Skeletal muscle tissue (tissue), 4 donors: Measurements from ENCODE around the gene TIPRL. TPM values are rescaled to one million over a fixed set of nuclear protein-coding genes. Genes with fewer than 3 reads are reported as not detected.

ENCODE experiments used
- H3K27ac ChIP-seq: one replicate; pipeline ENCODE4 v1.7.0; 2013; ENCODE audit warnings: mild to moderate bottlenecking, low read depth, low read length, inconsistent platforms
- H3K27me3 ChIP-seq, 3 donors: one replicate each; pipeline ENCODE4 v1.7.0; 2013; ENCODE audit warnings: low read length in 3 of 3; ENCODE audit not compliant: control insufficient read depth in 3 of 3, insufficient read depth in 3 of 3
- H3K36me3 ChIP-seq, 3 donors: one replicate each; pipeline ENCODE4 v1.7.0; 2013; ENCODE audit warnings: low read length in 3 of 3; ENCODE audit not compliant: control insufficient read depth in 3 of 3, insufficient read depth in 3 of 3
- H3K4me1 ChIP-seq, 3 donors: one replicate each; pipeline ENCODE4 v1.7.0; 2013; ENCODE audit warnings: low read length in 3 of 3, mild to moderate bottlenecking in 3 of 3; ENCODE audit not compliant: control insufficient read depth in 3 of 3, insufficient read depth in 3 of 3
- H3K4me3 ChIP-seq, 3 donors: one replicate each; pipeline ENCODE4 v1.7.0; 2013; ENCODE audit warnings: low read length in 3 of 3
- H3K9ac ChIP-seq, 3 donors: one replicate each; pipeline ENCODE4 v1.7.0; 2013; ENCODE audit warnings: low read length in 3 of 3, mild to moderate bottlenecking in 3 of 3, moderate library complexity in 2 of 3, low read depth in 1 of 3
- H3K9me3 ChIP-seq, 3 donors: one replicate each; pipeline ENCODE4 v1.7.0; 2013; ENCODE audit warnings: low read length in 3 of 3; ENCODE audit not compliant: control insufficient read depth in 3 of 3
- total RNA-seq: library from RNA; depleted of rRNA; stranded (reverse); fragments of >200 nt; gene quantifications from one replicate; pipeline ENCODE4 v1.2.3, GENCODE V29; 2014
- donor health status: Osteomylitis.

Gene TIPRL
- total RNA-seq, 1 donor from 2014 or later = 21.4 TPM

- H3K36me3 ChIP-seq = no peaks in the 10 kb centered on the region
- H3K27me3 ChIP-seq = no peaks in the 10 kb centered on the region
- H3K4me3 ChIP-seq = no peak overlapping the region
- no peak overlapping the region for H3K9ac ChIP-seq
- peaks cover 3 to 13% (median 12%) of the 10 kb centered on the region in 3 donors for H3K4me1 ChIP-seq
- H3K9me3 ChIP-seq = peaks cover 0 to 4% (median 0%) of the 10 kb centered on the region in 3 donors
- no peak overlapping the region for H3K27ac ChIP-seq
Observed at GRCh38 chr1:168223681-168224540, 45.1 kb downstream of the TIPRL start.

- no peak overlapping the region for H3K9ac ChIP-seq
- peaks cover 0 to 4% (median 0%) of the 10 kb centered on the region in 3 donors for H3K9me3 ChIP-seq
- peaks cover 3 to 19% (median 13%) of the 10 kb centered on the region in 3 donors for H3K4me1 ChIP-seq
- no peaks in the 10 kb centered on the region for H3K27me3 ChIP-seq
- peak overlapping the region in 1 of 3 donors; percentile 82 for H3K4me3 ChIP-seq
- peaks cover 0 to 5% (median 2%) of the 10 kb centered on the region in 3 donors for H3K36me3 ChIP-seq
- H3K27ac ChIP-seq = no peak overlapping the region
Observed at GRCh38 chr1:168224991-168225390, 46.2 kb downstream of the TIPRL start.

GRCh38 chr1:168225476-168226190, 46.9 kb downstream of the TIPRL start, which contains the start of gene SFT2D2:
TSS of gene SFT2D2 (plus strand) at chr1:168226004. CDS start at chr1:168226080, 76 bp downstream.
- Histone ChIP-seq H3K9ac (peak within 1 kb of the TSS; percentile 85 to 94 (median 91)), H3K4me3 (peak within 1 kb of the TSS; percentile 82 to 91 (median 86)), H3K4me1 (peaks cover 3 to 19% (median 13%) of the 10 kb centered on the region in 3 donors), H3K36me3 (peaks cover 0 to 6% (median 2%) of the 10 kb centered on the region in 3 donors), H3K27ac (peak within 1 kb of the TSS; percentile 75), H3K9me3 (peaks cover 0 to 4% (median 0%) of the 10 kb centered on the region in 3 donors), H3K27me3 (no peaks in the 10 kb centered on the region)

GRCh38 chr1:168227620-168228019, 48.9 kb downstream of the TIPRL start:
- Histone ChIP-seq H3K27ac (peak overlapping the region; percentile 75), H3K9me3 (peaks cover 0 to 4% (median 0%) of the 10 kb centered on the region in 3 donors), H3K27me3 (no peaks in the 10 kb centered on the region), H3K9ac (no peak overlapping the region), H3K36me3 (peaks cover 9 to 23% (median 12%) of the 10 kb centered on the region in 3 donors), H3K4me1 (peaks cover 3 to 19% (median 13%) of the 10 kb centered on the region in 3 donors), H3K4me3 (peak overlapping the region in 1 of 3 donors; percentile 44)

GRCh38 chr1:168229893-168230292, 51.1 kb downstream of the TIPRL start:
- H3K27me3 ChIP-seq = no peaks in the 10 kb centered on the region
- no peaks in the 10 kb centered on the region for H3K9me3 ChIP-seq
- peaks cover 12 to 37% (median 25%) of the 10 kb centered on the region in 3 donors for H3K36me3 ChIP-seq
- H3K4me3 ChIP-seq = no peak overlapping the region
- no peak overlapping the region for H3K9ac ChIP-seq
- peaks cover 3 to 19% (median 13%) of the 10 kb centered on the region in 3 donors for H3K4me1 ChIP-seq
- no peak overlapping the region for H3K27ac ChIP-seq

GRCh38 chr1:168230709-168231108, 51.9 kb downstream of the TIPRL start:
- Histone ChIP-seq H3K9me3 (no peaks in the 10 kb centered on the region), H3K27me3 (no peaks in the 10 kb centered on the region), H3K4me3 (no peak overlapping the region), H3K9ac (no peak overlapping the region), H3K27ac (no peak overlapping the region), H3K36me3 (peaks cover 12 to 44% (median 25%) of the 10 kb centered on the region in 3 donors), H3K4me1 (peaks cover 6 to 16% (median 7%) of the 10 kb centered on the region in 3 donors)

- Histone ChIP-seq H3K4me1 (peaks cover 0 to 11% (median 0%) of the 10 kb centered on the region in 3 donors), H3K27ac (no peak overlapping the region), H3K9me3 (no peaks in the 10 kb centered on the region), H3K27me3 (no peaks in the 10 kb centered on the region), H3K9ac (no peak overlapping the region), H3K36me3 (peaks cover 15 to 59% (median 38%) of the 10 kb centered on the region in 3 donors), H3K4me3 (no peak overlapping the region)
Observed at GRCh38 chr1:168234846-168235547, 56.2 kb downstream of the TIPRL start.

- H3K9ac ChIP-seq = no peak overlapping the region
Observed at GRCh38 chr1:168235548-168235885, 56.8 kb downstream of the TIPRL start.

GRCh38 chr1:168235937-168236336, 57.2 kb downstream of the TIPRL start:
- Histone ChIP-seq H3K9me3 (no peaks in the 10 kb centered on the region), H3K9ac (no peak overlapping the region), H3K4me3 (no peak overlapping the region), H3K27ac (no peak overlapping the region), H3K36me3 (peaks cover 15 to 61% (median 43%) of the 10 kb centered on the region in 3 donors), H3K4me1 (peaks cover 0 to 11% (median 0%) of the 10 kb centered on the region in 3 donors), H3K27me3 (no peaks in the 10 kb centered on the region)

More at GRCh38 chr1:168235548-168235885, 56.8 kb downstream of the TIPRL start:
- H3K27ac ChIP-seq = no peak overlapping the region
- no peaks in the 10 kb centered on the region for H3K9me3 ChIP-seq
- H3K27me3 ChIP-seq = no peaks in the 10 kb centered on the region
- H3K4me1 ChIP-seq = peaks cover 0 to 11% (median 0%) of the 10 kb centered on the region in 3 donors
- H3K4me3 ChIP-seq = no peak overlapping the region
- peaks cover 15 to 62% (median 43%) of the 10 kb centered on the region in 3 donors for H3K36me3 ChIP-seq
